ENCODE data around the gene SGCA. TPM values are rescaled to one million over a fixed set of nuclear protein-coding genes. Genes with fewer than 3 reads are reported as not detected.

The SGCA gene
- total RNA-seq, 1 donor from 2014 or later, result 0.30 TPM

DNA sequence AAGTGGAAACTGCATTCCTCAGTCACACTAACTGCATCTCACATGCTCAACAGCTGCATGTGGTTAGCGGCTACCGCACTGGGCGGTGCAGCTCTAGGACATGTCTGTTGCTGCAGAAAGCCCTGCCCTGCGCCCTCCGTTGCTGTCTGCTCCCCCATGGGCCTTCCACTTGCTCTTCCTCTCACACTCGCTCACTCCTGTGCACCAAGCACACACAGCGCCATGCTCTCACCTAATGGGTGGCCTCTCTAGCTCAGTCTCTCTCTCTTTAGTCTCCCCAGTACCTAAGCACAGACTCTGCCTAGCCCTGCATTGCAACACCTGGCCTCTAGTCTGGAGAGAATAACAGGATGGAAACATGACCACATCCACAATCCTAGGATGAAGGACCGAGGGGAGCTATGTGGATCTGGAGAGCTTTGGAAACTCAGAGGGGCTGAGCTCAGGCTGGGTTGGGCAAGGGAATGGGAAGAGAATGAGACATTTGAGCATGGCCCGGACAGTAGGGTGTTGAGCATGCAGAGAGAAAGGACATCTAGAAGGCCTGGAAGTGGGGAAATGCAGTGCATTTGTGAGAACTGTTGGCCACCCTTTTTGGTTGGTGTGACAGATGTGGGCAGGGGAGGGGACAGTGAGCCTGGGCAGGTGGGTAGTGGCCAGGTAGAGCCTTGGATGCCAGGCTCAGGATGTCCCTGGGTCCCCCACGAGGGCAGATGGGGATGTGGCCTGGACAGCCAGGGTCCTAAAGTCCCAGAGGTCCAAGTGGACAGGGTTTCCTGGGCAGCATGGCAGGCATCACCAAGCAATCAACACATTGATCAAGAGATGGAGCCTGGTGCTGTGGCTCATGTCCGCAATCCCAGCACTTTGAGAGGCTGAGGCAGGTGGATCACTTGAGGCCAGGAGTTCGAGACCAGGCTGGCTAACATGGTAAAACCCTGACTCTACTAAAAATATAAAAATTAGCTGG lies 16.1 kb downstream of the SGCA start:
- H3K4me3 Mint-ChIP-seq, result no peak overlapping the region
- DNase-seq, result no peak
- H3K4me1 Mint-ChIP-seq, result peaks cover 20% of the 10 kb centered on the region
- no peak overlapping the region for H3K27ac Mint-ChIP-seq
- peaks cover 5% of the 10 kb centered on the region for H3K27me3 Mint-ChIP-seq
- no peaks in the 10 kb centered on the region for H3K36me3 Mint-ChIP-seq (ENCODE audit: low read depth)
- intact Hi-C loops (cut with micrococcal nuclease), result loop anchor here (2.0 kb wide), 1 partner anchor 17 kb away; no protein-coding TSS in a partner anchor
- H3K9me3 Mint-ChIP-seq, result no peaks in the 10 kb centered on the region

GRCh38 chr17:50182783-50183420 lies 17.1 kb downstream of the SGCA start:
- H3K27me3 Mint-ChIP-seq, result peaks cover 5% of the 10 kb centered on the region
- H3K4me3 Mint-ChIP-seq, result peak overlapping the region; percentile 30
- no peak for DNase-seq
- no peaks in the 10 kb centered on the region for H3K36me3 Mint-ChIP-seq (ENCODE audit: low read depth)
- peak overlapping the region; percentile 32 for H3K27ac Mint-ChIP-seq
- H3K9me3 Mint-ChIP-seq, result no peaks in the 10 kb centered on the region
- H3K4me1 Mint-ChIP-seq, result peaks cover 18% of the 10 kb centered on the region
- intact Hi-C loops (cut with micrococcal nuclease), result no loop called here

GRCh38 chr17:50183421-50183994 lies 17.7 kb downstream of the SGCA start:
- Mint-ChIP-seq H3K4me3 (peak overlapping the region; percentile 71), H3K36me3 (ENCODE audit: low read depth) (no peaks in the 10 kb centered on the region), H3K27ac (peak overlapping the region; percentile 59), H3K9me3 (no peaks in the 10 kb centered on the region), H3K27me3 (peaks cover 3% of the 10 kb centered on the region), H3K4me1 (peaks cover 12% of the 10 kb centered on the region)
- peak; percentile 64 for DNase-seq
- intact Hi-C loops (cut with micrococcal nuclease), result no loop called here

- Mint-ChIP-seq H3K4me1 (peaks cover 12% of the 10 kb centered on the region), H3K9me3 (no peaks in the 10 kb centered on the region), H3K4me3 (peak overlapping the region; percentile 71), H3K36me3 (ENCODE audit: low read depth) (no peaks in the 10 kb centered on the region), H3K27me3 (peaks cover 3% of the 10 kb centered on the region), H3K27ac (peak overlapping the region; percentile 59)
- no peak for DNase-seq
- intact Hi-C loops (cut with micrococcal nuclease), result no loop called here
These were observed 18.3 kb downstream of the SGCA start for GRCh38 chr17:50184064-50184463.

DNA sequence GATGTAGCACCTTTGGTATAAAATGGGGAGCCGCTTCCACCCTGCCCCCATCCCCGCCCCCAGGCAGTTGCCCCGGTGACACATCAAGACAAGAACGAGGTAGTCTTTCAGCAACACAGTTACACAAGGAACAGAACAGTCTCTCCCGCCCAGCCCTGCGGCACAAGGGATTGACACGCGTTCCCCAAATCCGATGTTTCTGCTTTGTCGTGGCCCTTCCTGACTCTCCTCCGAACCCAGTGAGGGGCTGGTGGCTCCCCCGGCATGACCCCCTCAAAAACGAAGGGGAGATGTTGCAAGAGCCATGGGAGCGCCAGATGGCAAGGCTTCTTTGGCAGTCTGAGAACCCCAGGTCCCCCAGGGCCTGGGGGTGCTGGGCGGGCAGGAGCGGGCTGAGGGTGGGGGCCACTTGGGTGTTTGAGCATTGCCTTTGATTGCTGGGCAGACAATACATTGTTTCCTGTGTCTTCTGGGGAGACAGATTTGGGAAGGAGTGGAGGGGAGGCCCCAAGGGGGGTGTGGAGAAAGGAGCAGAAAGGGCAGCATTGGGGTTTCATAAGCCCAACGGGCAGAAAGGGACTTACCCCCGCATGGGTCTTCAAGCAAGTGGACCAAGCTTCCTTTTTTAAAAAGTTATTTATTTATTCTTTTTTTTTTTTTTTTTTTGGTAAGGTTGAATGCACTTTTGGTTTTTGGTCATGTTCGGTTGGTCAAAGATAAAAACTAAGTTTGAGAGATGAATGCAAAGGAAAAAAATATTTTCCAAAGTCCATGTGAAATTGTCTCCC lies 19.0 kb downstream of the SGCA start:
- intact Hi-C loops (cut with micrococcal nuclease), result no loop called here

DNA sequence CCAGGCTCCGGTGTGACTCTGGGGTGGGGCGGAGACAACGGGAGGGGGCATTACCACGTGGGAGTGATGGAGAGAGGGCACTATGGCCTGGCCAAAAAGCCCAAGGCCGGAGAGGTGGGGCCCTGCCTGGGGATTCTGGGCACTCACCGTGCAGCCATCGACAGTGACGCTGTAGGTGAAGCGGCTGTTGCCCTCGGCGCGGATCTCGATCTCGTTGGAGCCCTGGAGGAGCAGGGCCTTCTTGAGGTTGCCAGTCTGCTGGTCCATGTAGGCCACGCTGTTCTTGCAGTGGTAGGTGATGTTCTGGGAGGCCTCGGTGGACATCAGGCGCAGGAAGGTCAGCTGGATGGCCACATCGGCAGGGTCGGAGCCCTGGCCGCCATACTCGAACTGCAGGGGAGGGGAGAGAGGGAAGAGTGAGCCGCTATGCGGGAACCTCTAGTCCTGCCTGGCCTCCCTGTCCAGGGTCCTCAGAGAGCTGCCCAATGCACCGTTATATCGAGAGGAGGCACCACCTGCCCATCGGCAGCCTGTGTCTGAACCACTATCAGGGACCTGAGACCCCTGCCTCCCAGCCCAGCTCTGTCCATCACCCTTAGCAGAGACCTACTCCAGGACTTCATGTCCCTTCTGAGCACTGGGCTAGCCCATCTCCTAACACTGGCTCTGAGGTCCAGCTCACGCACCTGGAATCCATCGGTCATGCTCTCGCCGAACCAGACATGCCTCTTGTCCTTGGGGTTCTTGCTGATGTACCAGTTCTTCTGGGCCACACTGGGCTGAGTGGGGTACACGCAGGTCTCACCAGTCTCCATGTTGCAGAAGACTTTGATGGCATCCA lies 20.0 kb downstream of the SGCA start:
- Mint-ChIP-seq H3K27me3 (no peaks in the 10 kb centered on the region), H3K27ac (no peak overlapping the region), H3K4me1 (peaks cover 12% of the 10 kb centered on the region), H3K4me3 (no peak overlapping the region), H3K9me3 (no peaks in the 10 kb centered on the region), H3K36me3 (ENCODE audit: low read depth) (no peaks in the 10 kb centered on the region)
- intact Hi-C loops (cut with micrococcal nuclease), result no loop called here
- no peak for DNase-seq

More for the DNA sequence above, 19.0 kb downstream of the SGCA start:
- no peak for DNase-seq
- Mint-ChIP-seq H3K9me3 (no peaks in the 10 kb centered on the region), H3K27me3 (peaks cover 1% of the 10 kb centered on the region), H3K4me3 (no peak overlapping the region), H3K27ac (no peak overlapping the region), H3K36me3 (ENCODE audit: low read depth) (no peaks in the 10 kb centered on the region), H3K4me1 (peaks cover 12% of the 10 kb centered on the region)

DNA sequence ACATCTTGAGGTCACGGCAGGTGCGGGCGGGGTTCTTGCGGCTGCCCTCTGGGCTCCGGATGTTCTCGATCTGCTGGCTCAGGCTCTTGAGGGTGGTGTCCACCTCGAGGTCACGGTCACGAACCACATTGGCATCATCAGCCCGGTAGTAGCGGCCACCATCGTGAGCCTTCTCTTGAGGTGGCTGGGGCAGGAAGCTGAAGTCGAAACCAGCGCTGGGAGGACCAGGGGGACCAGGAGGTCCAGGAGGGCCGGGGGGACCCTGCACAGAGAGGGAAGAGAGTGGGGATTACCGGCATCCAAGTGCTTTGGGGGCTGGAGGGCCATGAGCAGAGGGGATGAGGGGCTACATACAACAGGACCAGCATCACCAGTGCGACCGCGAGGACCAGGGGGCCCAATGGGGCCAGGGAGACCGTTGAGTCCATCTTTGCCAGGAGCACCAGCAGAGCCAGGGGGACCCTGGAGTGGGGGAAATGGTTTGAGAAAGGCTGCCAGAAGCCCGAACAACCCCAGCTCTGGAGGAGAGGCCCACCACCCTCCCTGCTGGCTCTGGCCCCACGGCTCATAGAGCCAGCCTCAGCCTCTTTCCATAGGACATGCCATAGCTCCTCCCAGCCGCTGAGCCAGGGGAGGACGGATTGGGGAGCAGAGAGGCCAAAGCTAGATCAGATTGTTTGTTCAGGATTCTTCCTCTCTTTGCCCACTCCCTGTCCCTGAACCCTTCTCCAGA lies 21.0 kb downstream of the SGCA start:
- no peak overlapping the region for H3K27ac Mint-ChIP-seq

GRCh38 chr17:50187394-50187725 lies 21.6 kb downstream of the SGCA start:
- intact Hi-C loops (cut with micrococcal nuclease), result no loop called here
- H3K4me3 Mint-ChIP-seq, result no peak overlapping the region
- no peaks in the 10 kb centered on the region for H3K36me3 Mint-ChIP-seq (ENCODE audit: low read depth)
- no peak for DNase-seq
- H3K9me3 Mint-ChIP-seq, result no peaks in the 10 kb centered on the region
- no peak overlapping the region for H3K27ac Mint-ChIP-seq
- H3K4me1 Mint-ChIP-seq, result peaks cover 12% of the 10 kb centered on the region
- no peaks in the 10 kb centered on the region for H3K27me3 Mint-ChIP-seq

More for the DNA sequence above, 21.0 kb downstream of the SGCA start:
- DNase-seq, result no peak
- H3K4me3 Mint-ChIP-seq, result no peak overlapping the region
- no peaks in the 10 kb centered on the region for H3K9me3 Mint-ChIP-seq
- intact Hi-C loops (cut with micrococcal nuclease), result no loop called here
- peaks cover 12% of the 10 kb centered on the region for H3K4me1 Mint-ChIP-seq
- no peaks in the 10 kb centered on the region for H3K36me3 Mint-ChIP-seq (ENCODE audit: low read depth)
- H3K27me3 Mint-ChIP-seq, result no peaks in the 10 kb centered on the region

- H3K36me3 Mint-ChIP-seq (ENCODE audit: low read depth), result no peaks in the 10 kb centered on the region
- intact Hi-C loops (cut with micrococcal nuclease), result no loop called here
- no peak for DNase-seq
These were observed 22.1 kb downstream of the SGCA start for GRCh38 chr17:50187751-50188530.

DNA sequence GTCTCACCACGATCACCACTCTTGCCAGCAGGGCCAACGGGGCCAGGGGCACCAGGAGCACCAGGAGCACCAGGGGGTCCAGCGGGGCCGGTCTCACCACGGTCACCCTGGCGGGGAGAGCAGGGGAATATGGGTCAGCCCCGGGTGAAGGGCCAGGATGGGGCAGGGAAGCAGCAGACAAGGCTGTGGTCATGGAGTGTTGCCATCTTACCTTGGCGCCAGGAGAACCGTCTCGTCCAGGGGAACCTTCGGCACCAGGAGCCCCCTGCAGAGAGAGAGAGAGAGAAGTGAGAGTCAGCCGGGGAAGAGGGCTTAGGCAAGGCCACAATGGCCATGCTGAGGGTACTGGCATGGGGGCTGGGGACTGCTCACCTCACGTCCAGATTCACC lies 22.7 kb downstream of the SGCA start:
- no peak overlapping the region for H3K4me3 Mint-ChIP-seq
- H3K4me1 Mint-ChIP-seq, result peaks cover 7% of the 10 kb centered on the region
- H3K27ac Mint-ChIP-seq, result no peak overlapping the region
- DNase-seq, result no peak
- H3K36me3 Mint-ChIP-seq (ENCODE audit: low read depth), result no peaks in the 10 kb centered on the region
- intact Hi-C loops (cut with micrococcal nuclease), result no loop called here
- H3K27me3 Mint-ChIP-seq, result no peaks in the 10 kb centered on the region
- no peaks in the 10 kb centered on the region for H3K9me3 Mint-ChIP-seq

More at GRCh38 chr17:50187751-50188530, 22.1 kb downstream of the SGCA start:
- Mint-ChIP-seq H3K27me3 (no peaks in the 10 kb centered on the region), H3K9me3 (no peaks in the 10 kb centered on the region), H3K27ac (no peak overlapping the region), H3K4me3 (no peak overlapping the region), H3K4me1 (peaks cover 11% of the 10 kb centered on the region)

GRCh38 chr17:50188921-50189549 lies 23.2 kb downstream of the SGCA start:
- H3K27ac Mint-ChIP-seq, result no peak overlapping the region
- intact Hi-C loops (cut with micrococcal nuclease), result no loop called here
- no peak for DNase-seq
- no peak overlapping the region for H3K4me3 Mint-ChIP-seq
- H3K36me3 Mint-ChIP-seq (ENCODE audit: low read depth), result no peaks in the 10 kb centered on the region
- peaks cover 2% of the 10 kb centered on the region for H3K4me1 Mint-ChIP-seq
- no peaks in the 10 kb centered on the region for H3K9me3 Mint-ChIP-seq
- H3K27me3 Mint-ChIP-seq, result no peaks in the 10 kb centered on the region
